T-helper 17 cell (primary cell): ENCODE results near the gene WASF2. TPM values are rescaled to one million over a fixed set of nuclear protein-coding genes. Genes with fewer than 3 reads are reported as not detected.

Source experiments
- ATAC-seq: fragments of 150-1000 bp; cut with Tn5 transposase; 2 replicates; pipeline ENCODE4 v1.10.0; 2021; ENCODE audit warnings: mild to moderate bottlenecking, moderate library complexity
- DNase-seq, 3 donors: peaks; one replicate each; pipeline versions ENCODE4 v3.0.0 to v3.0.0-alpha.2; 2020 to 2021
- H3K9me3 ChIP-seq: one replicate; pipeline ENCODE4 v1.7.0; 2013; ENCODE audit warnings: low read length, mild to moderate bottlenecking; ENCODE audit not compliant: control insufficient read depth, poor library complexity, severe bottlenecking
- H3K27ac Mint-ChIP-seq: one replicate; pipeline ENCODE4 v1.8.0; 2022; ENCODE audit warnings: mild to moderate bottlenecking, moderate library complexity, mixed read lengths
- H3K27me3 Mint-ChIP-seq: one replicate; pipeline ENCODE4 v1.8.0; 2022; ENCODE audit warnings: mixed read lengths
- H3K36me3 Mint-ChIP-seq: one replicate; pipeline ENCODE4 v1.8.0; 2022; ENCODE audit warnings: low read depth, mixed read lengths
- H3K4me1 Mint-ChIP-seq: one replicate; pipeline ENCODE4 v1.8.0; 2022; ENCODE audit warnings: mild to moderate bottlenecking, mixed read lengths
- H3K4me3 Mint-ChIP-seq: one replicate; pipeline ENCODE4 v1.8.0; 2022; ENCODE audit warnings: mild to moderate bottlenecking, moderate library complexity, mixed read lengths
- total RNA-seq, 4 donors: library from RNA in 2 of 4; stranded (reverse) in 2 of 4; gene quantifications; one replicate each; pipeline ENCODE4 v1.2.3 and lab custom pipeline; 2022 to 2026

Gene WASF2
- total RNA-seq, 2 donors from 2014 or later = 124 to 144 TPM

DNA sequence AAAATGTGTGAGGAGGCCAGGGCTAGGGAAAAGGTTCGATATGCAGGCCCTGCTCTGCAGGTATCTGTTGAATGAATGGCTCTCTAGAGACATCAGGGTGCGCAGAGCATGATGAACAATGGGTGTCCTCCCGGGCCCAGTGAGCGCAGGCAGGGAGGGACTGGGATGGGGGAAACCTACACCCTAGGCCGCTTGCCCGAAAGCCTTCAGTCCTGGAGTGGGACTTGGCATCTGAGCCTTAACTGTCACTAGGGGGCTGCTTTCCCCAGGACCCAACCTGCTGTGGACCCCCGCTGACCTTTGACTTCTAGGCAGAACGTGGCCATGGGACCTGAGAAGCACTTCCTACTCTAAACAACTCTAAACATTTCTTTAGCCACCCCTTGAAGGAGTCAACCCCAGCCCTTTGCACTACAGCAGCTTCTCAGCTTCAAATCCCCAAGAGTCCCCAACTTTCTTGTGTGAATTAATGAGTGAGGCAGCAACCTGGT is 122.8 kb downstream of the WASF2 start:
- Mint-ChIP-seq H3K27ac (no peak overlapping the region), H3K4me1 (peaks cover 26% of the 10 kb centered on the region), H3K4me3 (peak overlapping the region; percentile 89), H3K36me3 (no peaks in the 10 kb centered on the region), H3K27me3 (no peaks in the 10 kb centered on the region)
- no peak for DNase-seq
- ATAC-seq = no peak
- no peaks in the 10 kb centered on the region for H3K9me3 ChIP-seq

DNA sequence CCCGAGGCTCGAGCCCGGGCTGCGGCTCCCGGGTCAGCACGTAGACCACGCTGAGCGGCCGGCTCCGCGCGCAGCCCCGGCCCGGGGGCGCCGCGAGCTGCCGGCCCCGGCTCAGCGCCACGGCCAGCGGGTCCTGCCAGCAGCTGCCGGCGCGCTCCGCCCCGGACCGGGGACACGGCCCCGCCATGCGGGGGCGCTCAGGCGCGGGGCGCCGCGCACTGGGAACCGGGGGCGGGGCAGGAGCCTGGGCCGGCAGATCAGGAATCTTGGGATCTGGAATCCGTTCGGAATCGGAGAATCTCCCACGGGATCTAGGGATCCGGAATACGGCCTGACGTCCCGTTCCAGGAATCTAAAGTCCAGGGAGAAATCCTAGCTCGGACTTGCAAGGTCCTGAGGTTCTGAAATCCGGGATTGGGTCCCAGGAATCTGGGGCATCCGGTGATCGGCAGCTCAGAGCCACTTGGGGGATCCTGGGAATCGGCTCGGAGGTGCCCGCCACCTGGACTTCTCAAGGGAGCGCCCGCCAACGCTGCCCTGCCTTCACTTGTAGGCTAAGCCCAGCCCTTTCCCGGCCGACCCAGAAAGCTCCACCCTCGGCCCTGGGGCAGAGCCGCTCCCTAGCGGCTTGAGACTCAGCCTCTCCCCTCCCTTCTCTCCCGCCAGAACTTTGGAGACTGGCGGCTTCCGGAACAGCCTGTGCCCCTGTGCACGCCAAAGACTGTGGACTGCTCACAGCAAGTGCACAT is 123.4 kb downstream of the WASF2 start, which contains the start of gene MAP3K6:
TSS of gene MAP3K6 (minus strand) at position 551 of the 749 bp plus-strand sequence. CDS start at position 187, 364 bp downstream.
- DNase-seq (peak in 2 of 3 donors; percentile 36 to 49), ATAC-seq (peak; percentile 61)
- H3K9me3 ChIP-seq = no peaks in the 10 kb centered on the region
- Mint-ChIP-seq H3K27me3 (no peaks in the 10 kb centered on the region), H3K27ac (peak within 1 kb of the TSS; percentile 67), H3K4me1 (peaks cover 29% of the 10 kb centered on the region), H3K4me3 (peak within 1 kb of the TSS; percentile 95), H3K36me3 (no peaks in the 10 kb centered on the region)

DNA sequence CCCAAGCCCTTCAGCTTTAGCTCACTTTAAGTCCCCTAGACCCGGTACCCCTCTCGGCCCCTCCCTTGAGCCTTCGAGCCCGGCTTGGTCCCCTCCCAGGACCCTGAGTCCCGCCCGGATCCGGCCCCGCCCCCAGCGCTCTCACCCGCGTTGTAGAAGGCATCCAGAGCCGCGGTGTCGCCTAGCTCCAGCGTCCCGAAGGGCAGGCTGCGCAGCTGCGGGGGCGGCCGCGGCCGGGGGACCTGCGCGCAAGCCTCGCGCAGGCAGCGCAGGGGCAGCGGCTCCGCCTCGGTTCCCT is 123.9 kb downstream of the WASF2 start:
- H3K27ac Mint-ChIP-seq = no peak overlapping the region
- no peaks in the 10 kb centered on the region for H3K36me3 Mint-ChIP-seq

DNA sequence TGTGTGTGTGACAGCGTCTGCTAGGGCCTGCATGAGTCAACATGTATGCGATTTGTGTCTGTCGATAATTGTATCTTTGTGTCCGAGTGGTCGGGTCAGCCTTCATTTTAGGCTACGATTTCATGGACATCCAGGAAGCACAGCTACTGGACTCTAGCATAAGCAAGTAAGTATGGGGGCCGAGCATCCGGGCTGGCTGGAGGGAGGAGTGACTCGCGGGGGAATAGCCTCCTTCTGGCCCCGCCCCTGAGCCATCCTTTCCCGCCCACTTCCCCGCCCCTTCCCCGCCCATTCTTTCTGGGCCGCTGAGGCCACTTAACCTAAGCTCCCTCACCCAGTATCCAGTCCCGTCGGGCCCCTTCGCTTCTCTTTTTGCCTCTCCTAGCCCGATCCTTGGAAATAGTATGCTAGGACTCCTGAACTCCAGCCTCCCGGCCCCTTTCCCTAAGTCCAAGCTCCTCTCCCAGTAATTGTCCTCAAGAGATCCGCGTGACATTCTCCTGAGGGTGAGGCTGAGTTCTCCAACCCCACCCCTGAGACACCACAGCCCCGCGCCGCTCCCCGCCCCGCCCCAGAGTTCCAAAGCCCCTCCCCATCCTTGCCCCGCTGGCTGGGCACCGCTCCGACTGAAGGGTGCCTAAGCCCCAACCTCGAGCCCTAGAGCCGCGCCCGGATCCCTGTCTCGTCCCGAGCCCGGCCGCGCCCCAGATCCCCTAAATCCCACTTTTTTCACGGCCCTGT is 124.4 kb downstream of the WASF2 start:
- Mint-ChIP-seq H3K27me3 (no peaks in the 10 kb centered on the region), H3K27ac (peak overlapping the region; percentile 67), H3K4me1 (peaks cover 35% of the 10 kb centered on the region), H3K36me3 (no peaks in the 10 kb centered on the region), H3K4me3 (peak overlapping the region; percentile 95)
- peak; percentile 39 to 76 (median 74) for DNase-seq
- ATAC-seq = peak; percentile 71
- no peaks in the 10 kb centered on the region for H3K9me3 ChIP-seq

More for the DNA sequence above, 123.9 kb downstream of the WASF2 start:
- H3K9me3 ChIP-seq = no peaks in the 10 kb centered on the region
- peak; percentile 39 to 69 (median 68) for DNase-seq
- ATAC-seq = peak; percentile 64
- no peaks in the 10 kb centered on the region for H3K27me3 Mint-ChIP-seq
- H3K4me3 Mint-ChIP-seq = peak overlapping the region; percentile 95
- H3K4me1 Mint-ChIP-seq = peaks cover 31% of the 10 kb centered on the region

DNA sequence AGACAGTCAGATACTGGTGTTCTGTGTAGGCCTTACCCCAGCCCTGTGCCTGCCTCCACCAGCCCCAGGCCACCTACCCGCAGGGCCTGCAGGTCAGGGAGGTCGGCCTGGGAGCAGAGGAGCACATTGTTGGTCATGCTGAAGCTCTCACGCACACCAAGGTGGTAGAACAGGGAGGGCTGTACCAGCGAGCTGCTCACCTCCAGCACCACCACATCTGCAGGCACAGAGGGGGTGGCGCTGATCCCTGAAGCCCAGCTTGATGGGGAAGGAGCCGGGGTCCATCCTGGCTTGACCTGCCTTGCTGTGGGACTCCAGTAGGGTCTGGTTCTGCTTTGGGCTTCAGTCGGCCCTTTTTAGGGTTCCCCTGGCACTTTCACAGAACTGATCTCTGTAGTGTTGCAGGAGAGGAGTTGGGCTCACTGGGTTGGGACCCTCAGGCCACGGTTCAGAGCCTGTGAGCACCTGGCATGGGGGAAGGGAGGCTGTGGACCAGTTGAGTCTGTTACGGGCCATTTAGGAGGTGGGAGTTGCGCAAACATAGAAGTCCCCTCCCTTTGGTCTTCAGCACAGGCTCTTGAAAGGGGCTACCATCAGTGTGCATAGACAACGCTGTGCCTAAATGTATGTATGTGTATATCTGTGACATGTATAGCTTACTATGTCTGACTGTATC is 125.1 kb downstream of the WASF2 start:
- H3K4me1 Mint-ChIP-seq = peaks cover 40% of the 10 kb centered on the region

DNA sequence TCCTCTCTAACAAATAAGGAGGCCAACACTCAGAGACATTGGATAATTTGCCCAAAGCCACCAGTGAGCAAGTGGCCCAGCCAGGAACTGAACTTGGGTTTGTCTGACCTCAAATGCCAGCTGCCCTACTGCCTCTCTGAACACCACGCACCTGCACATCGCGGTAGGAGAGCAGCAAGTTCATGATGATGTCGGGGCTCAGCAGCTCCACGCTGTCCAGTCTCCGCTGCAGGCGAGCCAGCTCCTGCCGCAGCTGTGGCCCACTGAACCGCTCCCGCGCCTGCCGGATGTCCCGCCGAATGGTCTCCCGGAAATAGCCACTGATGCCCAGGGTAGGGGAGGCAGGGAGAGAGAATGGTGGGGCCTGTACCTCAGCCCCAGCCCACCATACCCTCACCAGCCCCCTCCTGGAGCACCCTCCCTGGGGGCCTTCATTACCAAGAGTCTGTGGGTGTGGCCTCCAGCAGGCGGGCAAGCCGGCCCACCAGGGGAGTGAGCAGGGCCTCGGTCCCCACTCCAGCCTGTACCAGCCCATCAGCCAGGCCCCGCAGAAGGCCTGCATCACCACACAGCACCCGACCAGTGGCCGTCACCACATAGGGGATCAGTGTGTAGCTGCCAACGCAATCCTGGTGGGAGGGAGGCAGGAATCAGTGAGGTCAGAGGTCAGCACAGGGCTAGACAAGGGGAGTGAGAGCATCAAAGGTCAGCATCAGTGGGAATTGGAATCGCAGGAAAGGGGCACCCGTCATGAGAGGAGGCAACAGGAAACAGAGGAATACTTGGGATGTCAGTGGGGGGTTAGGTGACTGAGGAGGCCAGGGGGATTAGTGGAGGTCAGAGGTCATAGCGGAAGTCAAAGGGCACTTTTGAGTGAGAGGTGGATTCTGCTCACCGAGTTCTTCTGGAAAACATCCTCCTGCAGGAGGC is 125.9 kb downstream of the WASF2 start:
- H3K27me3 Mint-ChIP-seq = no peaks in the 10 kb centered on the region
- no peak overlapping the region for H3K4me3 Mint-ChIP-seq
- H3K27ac Mint-ChIP-seq = no peak overlapping the region
- H3K4me1 Mint-ChIP-seq = peaks cover 41% of the 10 kb centered on the region
- peaks cover under 1% of the 10 kb centered on the region for H3K36me3 Mint-ChIP-seq
- DNase-seq = no peak
- no peaks in the 10 kb centered on the region for H3K9me3 ChIP-seq
- ATAC-seq = no peak

More for the DNA sequence above, 125.1 kb downstream of the WASF2 start:
- peak overlapping the region; percentile 95 for H3K4me3 Mint-ChIP-seq
- H3K9me3 ChIP-seq = no peaks in the 10 kb centered on the region
- ATAC-seq (no peak), DNase-seq (no peak)
- no peak overlapping the region for H3K27ac Mint-ChIP-seq
- H3K27me3 Mint-ChIP-seq = no peaks in the 10 kb centered on the region
- H3K36me3 Mint-ChIP-seq = no peaks in the 10 kb centered on the region

DNA sequence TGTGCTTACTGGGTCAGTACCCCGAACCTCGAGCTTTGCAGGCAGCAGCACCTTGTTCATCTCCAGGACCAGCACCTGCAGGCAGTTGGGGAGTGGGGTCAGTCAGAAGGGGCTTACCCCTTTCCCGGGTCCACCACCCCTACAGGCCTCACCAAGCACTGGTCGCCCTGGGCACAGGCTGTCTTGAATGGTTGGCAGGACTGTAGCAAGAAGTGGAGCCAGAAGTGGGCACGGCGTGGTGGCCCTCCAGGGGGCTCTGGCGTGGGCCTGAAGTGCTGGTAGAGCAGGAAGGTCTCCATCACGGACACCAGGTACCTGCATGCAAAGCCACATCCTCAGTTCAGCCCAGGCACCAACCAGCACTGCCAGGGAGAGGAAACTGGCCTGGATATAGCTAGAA is 128.4 kb downstream of the WASF2 start:
- Mint-ChIP-seq H3K27ac (no peak overlapping the region), H3K27me3 (no peaks in the 10 kb centered on the region), H3K4me3 (peak overlapping the region; percentile 92), H3K36me3 (peaks cover 2% of the 10 kb centered on the region), H3K4me1 (peaks cover 43% of the 10 kb centered on the region)
- no peaks in the 10 kb centered on the region for H3K9me3 ChIP-seq
- DNase-seq = no peak
- ATAC-seq = no peak

DNA sequence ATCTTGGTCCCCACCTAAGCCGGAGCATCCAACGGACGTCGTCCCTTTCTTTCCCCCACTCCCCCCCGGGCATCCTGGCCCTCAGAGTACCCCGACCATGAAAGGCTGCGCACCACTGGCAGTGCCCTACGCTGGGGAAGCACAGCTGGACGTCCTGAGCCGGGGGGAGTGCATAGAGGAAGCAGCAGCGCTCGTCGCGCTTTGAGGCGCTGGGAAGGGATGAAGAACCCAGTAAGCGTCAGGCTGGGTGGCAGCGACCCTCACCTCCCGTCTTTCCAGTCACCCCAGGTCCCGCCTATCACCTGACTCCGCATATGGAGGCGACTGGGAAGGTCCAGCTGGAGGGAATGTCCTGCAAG is 128.9 kb downstream of the WASF2 start:
- no peaks in the 10 kb centered on the region for H3K9me3 ChIP-seq
- no peaks in the 10 kb centered on the region for H3K27me3 Mint-ChIP-seq
- H3K4me3 Mint-ChIP-seq = peak overlapping the region; percentile 92
- H3K4me1 Mint-ChIP-seq = peaks cover 45% of the 10 kb centered on the region
- DNase-seq (no peak), ATAC-seq (no peak)
- H3K27ac Mint-ChIP-seq = no peak overlapping the region
- H3K36me3 Mint-ChIP-seq = peaks cover 2% of the 10 kb centered on the region

DNA sequence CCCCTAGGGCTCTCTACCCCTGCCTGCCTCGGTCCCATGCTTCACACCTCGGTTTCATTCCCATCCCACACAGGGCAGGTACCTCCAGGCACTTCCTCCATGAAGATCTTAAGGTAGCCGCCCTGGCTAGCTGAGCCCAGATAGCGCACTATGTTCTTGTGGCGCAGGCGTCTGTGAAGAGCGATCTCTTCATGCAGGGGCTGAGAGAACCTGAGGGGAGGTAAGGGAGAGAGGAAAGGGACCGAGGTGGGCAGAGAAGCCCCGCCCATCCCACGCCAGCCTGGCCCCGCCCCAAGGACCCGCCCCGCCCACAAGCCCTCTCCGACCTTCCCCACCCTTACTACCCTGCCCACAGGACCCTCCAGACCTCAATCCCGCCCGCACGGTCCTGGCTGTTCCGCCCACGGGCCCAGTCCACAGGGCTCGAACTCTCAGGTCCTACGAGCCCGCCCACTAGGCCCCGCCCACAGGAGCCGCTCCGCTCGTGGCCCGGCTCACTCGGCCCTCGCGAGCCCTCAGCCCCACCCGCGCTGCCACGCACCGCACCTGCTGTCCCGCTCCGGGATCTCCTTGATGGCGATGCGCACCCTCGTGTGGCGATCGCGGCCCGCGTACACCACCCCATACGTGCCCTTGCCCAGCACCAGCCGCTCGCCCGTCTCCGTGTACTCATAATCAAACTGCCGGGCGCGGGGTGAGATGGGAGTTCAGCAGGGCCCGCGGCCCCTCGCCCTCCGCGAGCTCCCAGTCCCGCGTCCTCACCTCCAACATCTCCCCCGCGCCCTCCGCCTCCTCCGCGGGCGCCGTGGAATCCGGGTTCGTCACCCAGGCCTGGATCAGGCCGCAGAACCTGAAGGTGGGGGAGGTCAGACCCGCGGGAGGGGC is 129.6 kb downstream of the WASF2 start:
- Mint-ChIP-seq H3K36me3 (peaks cover 2% of the 10 kb centered on the region), H3K4me3 (peak overlapping the region; percentile 92), H3K27me3 (no peaks in the 10 kb centered on the region), H3K27ac (peak overlapping the region; percentile 77), H3K4me1 (peaks cover 46% of the 10 kb centered on the region)
- DNase-seq = peak in 2 of 3 donors; percentile 59 to 64
- ATAC-seq = peak; percentile 31
- no peaks in the 10 kb centered on the region for H3K9me3 ChIP-seq

DNA sequence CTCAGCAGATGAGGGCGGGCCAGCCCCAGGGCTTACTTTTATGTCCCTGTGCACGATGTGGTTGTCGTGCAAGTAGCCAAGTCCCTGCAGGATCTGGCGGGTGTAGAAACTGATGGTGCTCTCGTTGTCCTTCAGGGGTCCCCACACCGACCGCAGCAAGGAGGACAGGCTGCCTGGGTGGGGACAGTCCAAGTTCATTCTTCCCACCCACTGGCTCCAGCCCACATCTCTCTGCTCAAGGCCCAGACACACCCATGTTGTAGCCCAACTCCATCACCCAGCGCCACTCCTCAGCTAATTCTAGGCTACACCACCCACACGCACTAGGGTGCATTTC is 130.2 kb downstream of the WASF2 start:
- H3K4me1 Mint-ChIP-seq = peaks cover 41% of the 10 kb centered on the region
- peak overlapping the region; percentile 92 for H3K4me3 Mint-ChIP-seq
- no peaks in the 10 kb centered on the region for H3K9me3 ChIP-seq
- ATAC-seq (no peak), DNase-seq (no peak)
- peaks cover 2% of the 10 kb centered on the region for H3K36me3 Mint-ChIP-seq
- H3K27ac Mint-ChIP-seq = peak overlapping the region; percentile 77
- no peaks in the 10 kb centered on the region for H3K27me3 Mint-ChIP-seq

DNA sequence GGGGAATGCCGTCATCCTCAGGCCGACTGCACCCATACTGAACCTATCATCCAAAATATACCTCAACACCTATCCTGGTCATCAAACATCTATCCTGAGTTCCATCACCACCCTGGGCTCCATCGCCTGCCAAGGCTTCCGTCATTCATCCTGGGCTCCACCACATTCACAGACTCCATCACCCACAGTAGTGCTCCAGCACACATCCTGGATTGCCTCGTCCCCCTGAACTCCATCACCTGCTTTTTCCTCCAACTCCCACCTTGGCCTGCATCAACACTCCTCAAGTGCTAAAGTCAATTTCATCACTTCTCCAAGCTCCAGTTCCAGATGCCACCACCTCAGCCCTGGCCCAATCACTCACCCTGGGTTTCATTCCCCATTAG is 131.0 kb downstream of the WASF2 start:
- Mint-ChIP-seq H3K36me3 (peaks cover 2% of the 10 kb centered on the region), H3K27me3 (no peaks in the 10 kb centered on the region), H3K27ac (no peak overlapping the region), H3K4me3 (peak overlapping the region; percentile 92), H3K4me1 (peaks cover 41% of the 10 kb centered on the region)
- H3K9me3 ChIP-seq = no peaks in the 10 kb centered on the region
- ATAC-seq = no peak
- DNase-seq = no peak
